Dedifferentiated amniotic fluid mesenchymal stem cell (primary cell): Measurements from ENCODE around the gene SLC9A7.

Experiments used
- DNase-seq: peaks from one replicate; pipeline ENCODE4 v3.0.0-alpha.2; 2016; ENCODE audit errors: extremely low spot score

Gene SLC9A7

DNA sequence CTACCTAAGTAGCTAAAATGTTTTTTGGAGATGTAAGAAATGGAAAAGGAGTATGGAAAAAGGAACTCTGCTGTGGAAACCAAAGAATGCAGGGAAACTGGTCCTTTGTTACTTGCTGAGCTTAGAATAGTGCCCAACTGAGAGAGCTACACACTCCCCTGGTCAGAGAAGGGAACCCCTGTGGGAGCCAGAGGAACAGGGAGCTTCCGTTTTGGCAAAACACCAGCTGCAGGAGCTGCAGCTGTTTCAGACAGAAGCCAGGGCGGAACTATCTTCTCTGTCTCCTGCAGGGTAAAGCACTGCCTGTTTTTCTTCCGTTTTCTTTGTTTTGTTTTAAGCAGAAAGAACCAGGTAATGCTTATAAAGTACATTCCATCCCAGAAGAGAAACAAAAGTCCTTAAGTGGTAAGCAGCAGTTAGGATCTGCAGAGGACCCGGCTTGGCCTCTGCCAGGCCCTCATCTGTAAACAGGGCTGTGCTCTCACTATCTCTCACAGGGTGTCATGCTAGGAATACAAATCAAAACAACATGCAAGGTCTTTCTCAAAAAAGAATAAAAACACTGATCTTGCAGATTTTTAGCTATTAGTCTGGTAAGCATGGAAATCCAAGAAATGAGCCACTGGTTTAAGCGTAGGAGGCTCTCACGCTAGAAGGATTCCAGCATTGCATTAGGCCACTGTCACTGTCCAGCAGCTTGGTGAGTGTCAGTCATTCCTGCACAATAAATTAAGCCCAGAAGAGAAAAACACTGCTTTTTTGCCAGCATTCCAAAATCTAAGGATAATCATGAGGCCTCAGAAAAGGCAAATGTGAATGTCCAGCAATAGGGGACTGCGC, 109.3 kb downstream of the SLC9A7 start:
- DNase-seq = no peak

- no peak for DNase-seq
Observed at GRCh38 chrX:46648660-46649059, 110.3 kb downstream of the SLC9A7 start.

DNA sequence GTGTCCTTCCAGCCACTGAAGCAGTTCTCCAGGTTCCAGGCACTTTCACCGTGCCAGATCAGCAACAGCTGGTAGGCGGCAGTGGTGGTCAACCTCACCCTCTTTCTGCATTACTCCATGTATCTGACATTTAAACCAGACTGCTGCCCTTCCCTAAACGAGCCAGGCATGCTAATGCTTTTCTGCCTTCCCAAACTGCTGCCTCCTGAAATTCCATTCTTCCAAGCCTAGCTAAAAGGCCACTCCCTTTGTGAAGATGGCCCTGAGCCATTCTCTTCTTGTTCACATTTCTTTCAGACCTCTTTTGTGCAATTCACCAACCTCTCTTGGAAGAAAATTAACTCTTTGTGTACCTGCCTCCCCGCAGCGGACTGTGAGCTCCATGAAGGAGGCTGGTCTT, 111.7 kb downstream of the SLC9A7 start:
- DNase-seq = peak; percentile 28

DNA sequence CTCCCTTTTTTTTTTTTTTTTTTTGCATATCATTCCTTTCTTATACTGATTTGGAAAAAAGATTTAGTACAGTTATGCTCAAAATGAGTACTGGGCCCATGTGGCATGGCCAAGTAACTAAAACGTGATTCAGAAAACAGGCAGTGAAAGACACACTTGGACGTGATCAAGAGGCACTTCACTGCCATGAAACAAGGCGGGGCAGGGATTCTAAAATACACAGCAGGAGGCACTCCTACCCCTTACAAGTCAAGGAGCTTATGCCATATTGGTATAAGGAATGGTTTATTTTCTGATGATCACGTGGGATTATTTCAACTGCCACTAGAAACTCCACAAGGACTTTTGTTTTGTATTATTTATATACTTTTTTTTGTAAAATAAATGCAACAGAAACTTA, 113.3 kb downstream of the SLC9A7 start:
- DNase-seq = no peak

GRCh38 chrX:46643636-46644035, 115.3 kb downstream of the SLC9A7 start:
- DNase-seq = no peak

DNA sequence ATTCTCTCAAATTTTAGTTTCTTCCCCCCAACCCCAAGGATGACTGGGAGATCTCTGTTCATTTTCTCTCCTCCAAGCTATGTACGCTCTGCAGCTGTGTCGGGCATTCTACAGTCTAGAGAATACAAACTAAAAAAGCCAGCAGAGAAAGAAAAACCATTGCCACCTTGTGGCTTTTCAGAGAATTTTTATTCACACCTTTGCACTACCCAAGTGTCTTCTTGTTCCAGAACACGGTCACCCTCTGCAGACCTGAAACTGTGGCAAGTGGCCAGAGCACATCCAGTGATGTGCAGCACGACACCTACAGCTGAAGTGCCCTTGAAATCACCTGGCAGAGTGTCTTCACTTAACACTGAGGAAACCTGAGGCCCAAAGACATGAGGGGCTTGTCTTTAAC, 116.8 kb downstream of the SLC9A7 start:
- no peak for DNase-seq

GRCh38 chrX:46637938-46638337, 121.0 kb downstream of the SLC9A7 start:
- DNase-seq = no peak

- no peak for DNase-seq
Observed at GRCh38 chrX:46636223-46636622, 122.7 kb downstream of the SLC9A7 start.

DNA sequence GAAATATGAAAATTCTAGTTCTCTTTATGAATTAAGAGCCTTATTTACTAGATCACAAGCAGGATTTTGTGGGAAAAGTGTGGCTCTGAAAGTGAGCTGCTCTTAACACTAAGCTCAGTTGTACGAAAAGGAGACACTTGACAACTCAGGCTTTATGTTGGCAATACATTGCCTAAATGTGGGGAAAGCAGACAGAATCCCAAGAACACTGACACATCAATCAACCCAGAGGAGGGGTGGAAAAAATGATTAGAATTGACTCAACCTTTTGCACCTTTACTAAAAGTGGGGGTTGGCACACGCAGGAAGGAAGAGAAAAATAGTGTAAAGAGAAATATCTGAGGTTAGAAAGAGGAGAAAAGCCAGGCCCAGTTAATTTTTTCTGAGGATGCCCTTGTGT, 123.7 kb downstream of the SLC9A7 start:
- DNase-seq = no peak

DNA sequence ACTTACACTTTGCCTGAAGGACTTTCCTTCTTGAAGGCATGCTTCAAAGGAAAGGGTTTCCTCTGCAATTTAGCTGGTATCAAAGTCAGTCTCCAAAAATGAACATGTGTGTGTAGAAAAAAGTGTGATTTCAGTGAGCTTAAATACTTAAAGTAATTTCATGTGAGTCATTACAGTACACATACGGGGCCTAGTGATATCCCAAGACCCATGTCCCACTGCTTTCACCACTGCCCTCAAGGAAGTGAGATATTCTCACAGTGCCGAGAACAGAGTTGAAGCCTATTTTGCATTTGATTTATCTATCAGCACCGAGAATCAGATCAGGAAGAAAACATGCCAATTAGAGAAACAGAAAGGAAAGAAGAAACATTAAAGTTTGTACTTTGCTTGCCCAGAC, 124.3 kb downstream of the SLC9A7 start:
- no peak for DNase-seq

DNA sequence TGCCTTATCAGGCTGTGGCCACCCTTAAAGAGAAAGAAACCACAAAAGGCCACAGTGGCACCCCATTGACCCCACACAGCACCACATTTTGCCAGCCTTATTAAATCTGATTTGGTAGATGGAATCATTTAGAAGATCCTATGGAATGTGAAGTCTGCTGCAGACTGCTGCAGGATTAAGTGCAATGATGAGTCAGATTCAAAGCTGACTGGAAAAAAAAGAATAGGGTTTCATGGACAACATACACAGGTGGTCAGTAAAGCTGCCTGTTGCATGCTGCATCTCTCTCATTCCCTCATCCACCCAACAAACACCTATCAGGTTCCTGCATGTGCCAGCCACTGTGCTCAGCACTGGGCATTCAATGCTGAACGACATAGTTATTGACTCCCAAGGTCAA, 128.8 kb downstream of the SLC9A7 start:
- DNase-seq = no peak

DNA sequence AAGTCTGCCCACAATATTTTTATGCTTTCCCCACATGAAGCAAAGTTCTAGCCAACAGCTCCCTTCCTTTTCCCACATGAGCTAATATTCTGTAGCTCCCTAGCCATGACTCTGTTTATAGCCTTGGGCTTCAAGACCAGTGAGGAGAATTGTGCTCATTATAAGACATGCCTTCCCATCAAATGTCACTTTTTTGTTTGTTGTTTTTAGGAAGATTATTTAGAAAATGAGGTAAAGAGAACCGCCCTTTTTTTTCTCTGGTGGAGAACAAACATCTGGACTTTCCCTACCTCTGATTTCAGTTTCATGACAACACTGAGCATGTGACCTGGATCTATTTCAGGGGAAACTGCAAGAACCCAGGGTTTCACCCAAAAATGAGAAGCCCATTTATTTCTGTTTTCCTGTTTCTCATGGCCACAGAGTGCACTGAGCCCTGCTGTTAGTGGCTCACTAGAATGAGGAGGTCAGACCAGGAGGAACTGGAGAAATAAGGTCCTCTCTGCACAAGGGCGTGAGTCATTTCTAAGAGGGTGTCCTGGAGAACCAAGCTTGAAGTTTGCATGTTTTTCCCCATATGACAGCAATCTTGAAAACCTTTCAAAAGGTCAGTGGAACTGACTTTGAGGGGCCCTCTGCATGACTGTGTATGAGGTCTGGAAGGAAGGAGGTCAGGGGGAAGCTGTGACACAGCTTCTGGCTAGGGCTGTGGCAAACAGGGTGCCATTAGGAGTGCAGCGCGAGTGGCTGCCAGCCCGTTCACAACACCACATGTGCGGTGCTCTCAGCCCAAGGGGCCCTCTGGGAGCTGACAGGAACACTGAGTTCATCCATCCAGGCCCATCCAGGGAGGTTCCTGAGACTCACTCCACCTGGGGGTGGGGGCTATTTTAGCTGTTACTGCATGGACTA, 130.2 kb downstream of the SLC9A7 start:
- peak; percentile 29 for DNase-seq

DNA sequence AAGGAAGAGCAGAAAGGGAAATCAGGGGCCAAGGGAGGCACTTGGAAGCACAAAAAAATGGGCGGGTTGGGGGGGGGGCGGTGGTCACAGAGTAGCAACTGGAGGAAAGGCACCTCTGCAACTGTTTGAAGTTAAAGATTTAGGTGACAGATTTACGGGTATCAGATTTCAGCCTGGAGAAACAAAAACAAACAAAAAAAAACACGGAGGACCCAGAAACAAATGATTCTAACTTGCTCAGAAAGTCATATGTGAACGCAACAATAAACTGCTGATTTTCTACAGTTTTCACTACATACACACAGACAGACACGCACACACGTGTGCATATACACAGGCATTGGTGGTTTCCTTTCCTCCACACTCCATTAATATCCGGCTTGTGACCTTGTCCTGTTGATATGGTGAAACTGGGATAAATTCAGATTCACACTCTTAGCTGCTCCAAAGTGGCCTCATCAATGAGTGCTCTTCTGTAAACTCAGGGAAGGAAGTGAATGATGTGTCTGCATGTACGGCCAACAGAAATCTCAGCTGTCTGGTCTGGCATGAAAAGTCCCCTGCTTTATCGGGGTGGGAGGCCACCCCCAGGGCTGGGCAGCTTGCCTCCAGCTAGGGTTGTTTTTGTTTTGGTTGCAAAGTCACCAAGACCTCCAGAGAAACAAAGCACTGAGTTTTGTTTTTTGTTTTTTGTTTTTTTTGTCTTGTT, 131.1 kb downstream of the SLC9A7 start:
- no peak for DNase-seq

DNA sequence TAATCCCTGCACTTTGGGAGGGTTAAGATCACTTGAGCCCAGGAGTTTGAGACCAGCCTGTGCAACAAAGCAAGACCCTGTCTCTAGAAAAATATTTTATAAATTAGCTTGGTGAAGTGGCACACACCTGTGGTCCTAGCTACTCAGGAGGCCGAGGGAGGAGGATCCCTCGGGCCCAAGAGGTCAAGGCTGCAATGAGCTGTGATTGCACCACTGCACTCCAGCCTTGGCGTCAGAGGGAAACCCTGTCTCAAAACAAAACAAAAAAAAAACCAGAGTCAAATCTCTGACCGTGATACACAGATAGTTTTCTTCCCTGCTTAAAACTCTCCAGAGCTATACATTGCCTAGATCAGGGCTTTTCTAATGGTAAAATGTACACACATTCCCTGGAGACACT, 131.9 kb downstream of the SLC9A7 start:
- no peak for DNase-seq

DNA sequence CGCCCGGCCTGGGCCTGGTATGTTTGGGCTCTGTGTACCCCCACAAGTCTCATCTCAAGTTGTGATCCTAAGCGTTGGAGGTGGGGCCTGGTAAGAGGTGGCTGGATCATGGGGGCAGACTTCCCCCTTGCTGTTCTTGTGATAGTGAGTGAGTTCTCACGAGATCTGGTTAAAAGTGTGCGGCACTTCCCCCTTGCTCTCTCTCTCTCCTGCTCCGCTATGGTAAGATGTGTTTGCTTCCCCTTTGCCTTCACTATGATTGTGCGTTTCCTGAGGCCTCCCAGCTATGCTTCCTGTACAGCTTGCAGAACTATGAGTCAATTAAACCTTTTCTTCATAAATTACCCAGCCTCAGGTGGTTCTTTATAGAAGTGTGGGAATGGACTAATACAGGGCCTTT, 132.4 kb downstream of the SLC9A7 start:
- no peak for DNase-seq

DNA sequence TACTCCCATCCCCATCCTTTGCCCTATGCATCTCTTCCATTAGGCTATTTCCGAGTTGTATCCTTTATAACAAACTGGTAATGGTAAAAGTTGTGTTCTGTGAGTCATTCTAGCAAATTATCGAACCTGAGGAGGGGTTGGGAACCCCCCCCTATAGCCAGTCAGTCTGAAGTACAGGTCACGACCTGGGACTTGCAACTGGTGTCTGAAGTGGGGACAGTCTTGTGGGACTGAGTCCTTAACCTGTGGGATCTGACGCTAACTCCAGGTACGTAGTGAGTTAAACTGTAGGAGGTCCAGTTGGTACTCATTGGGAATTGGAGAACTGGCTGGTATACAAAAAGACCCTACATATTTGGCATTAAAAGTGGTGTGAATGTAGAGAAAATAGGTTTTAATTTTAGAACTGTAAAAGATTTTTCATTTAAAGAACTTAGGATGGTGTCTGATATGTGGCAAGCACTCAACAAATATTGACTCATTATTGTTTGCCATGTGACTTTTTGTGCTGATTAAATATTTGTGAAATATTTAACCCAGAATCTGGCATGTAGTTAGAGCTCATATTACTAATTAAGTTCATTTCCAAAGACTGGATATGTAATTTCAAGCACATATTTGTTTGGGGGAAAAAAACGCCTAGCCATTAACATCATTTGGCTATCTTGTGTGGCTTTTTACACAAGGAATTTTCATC, 134.7 kb downstream of the SLC9A7 start:
- no peak for DNase-seq

DNA sequence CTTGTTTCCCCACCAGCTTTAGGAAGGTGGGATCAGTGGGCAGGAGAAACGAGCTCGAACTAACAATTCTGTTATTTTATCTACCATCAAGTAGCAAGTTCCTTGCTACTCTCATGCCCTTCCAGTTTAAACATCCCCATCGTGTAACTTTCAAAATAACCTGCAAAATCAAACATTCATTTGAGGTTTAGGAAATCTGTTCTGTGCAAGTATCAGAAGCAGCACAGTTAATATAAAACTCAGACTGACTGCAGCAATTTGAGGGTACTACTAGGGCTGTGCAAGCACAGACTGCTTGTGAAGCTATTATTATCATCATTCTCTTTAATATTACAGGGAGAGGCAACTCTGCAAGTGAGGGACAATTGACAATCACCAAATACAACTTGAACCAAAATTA, 137.3 kb downstream of the SLC9A7 start:
- DNase-seq = no peak

DNA sequence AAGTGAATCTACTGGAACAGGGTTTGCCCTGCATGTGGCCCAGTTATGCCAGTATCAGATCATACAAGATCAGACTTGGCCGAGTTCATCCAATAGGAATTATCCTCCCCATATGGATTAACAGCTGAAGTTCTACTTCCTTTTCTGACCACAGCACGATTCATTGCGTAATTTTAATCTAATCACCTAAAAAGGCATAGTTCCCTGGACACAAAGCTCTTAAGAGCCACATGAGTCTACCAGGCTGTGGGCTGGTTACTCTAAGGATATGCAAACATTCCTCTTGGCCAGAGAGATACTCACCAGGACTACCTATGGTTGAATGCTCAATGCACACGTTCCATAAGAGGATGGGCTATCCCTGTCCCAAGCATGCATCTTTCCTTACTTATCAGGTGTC, 138.4 kb downstream of the SLC9A7 start:
- DNase-seq = no peak

DNA sequence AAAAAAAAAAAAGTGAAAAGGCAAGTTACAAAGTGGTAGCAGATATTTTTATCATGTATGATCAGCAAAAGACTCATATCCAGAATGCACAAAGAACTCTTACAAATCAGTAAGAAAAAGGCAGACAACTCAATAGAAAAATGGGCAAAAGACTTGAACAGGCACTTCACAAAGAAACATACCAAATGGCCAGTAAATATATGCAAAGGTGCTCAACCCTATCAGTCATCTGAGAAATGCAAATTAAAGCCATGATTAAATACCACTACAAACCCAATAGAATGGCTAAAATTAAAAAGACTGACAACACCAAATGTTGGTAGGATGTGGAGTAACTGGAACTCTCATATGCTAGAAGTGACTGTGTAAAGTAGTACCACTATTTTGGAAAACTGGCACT, 140.0 kb downstream of the SLC9A7 start:
- no peak for DNase-seq

DNA sequence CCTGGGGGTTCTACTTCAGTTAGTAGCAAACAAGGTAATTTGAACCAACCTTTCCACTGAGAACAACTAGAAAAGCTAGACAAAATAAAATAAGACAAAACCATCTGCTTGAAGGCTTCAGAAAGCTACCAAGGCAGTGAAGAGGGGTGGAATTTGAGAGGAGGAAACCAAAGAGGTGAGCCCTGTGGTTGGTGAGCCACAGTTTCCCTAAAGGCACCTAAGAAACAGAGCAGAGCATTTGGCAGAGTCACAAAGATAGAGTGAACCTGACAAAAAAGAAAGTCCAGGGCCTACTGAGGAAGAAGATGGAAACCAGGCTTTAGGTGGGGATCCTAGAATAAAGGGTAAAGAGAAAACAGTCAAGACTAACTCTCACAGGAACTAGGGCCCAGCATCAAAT, 141.0 kb downstream of the SLC9A7 start:
- no peak for DNase-seq

- DNase-seq = no peak
Observed at GRCh38 chrX:46611658-46612362, 147.1 kb downstream of the SLC9A7 start.
